Measurements from ENCODE around the gene RBM14.

Gene RBM14

GRCh38 chr11:66617155-66617834 is 865 bp downstream of the RBM14 start:
- DNase-seq (ENCODE audit: extremely low read depth, insufficient read length): no peak
- Histone ChIP-seq H3K27me3 (replicated peaks; ENCODE audit: control insufficient read depth, insufficient read depth, low read length) (no peaks in the 10 kb centered on the region), H3K4me3 (replicated peaks; ENCODE audit: low read depth, low read length) (peak overlapping the region; percentile 97), H3K36me3 (ENCODE audit: control insufficient read depth, insufficient read depth, low read length) (peaks cover 1% of the 10 kb centered on the region; the same call in 1 of the 2 replicates)
- no peak for TF ChIP-seq CTCF (IDR thresholded peaks at IDR 0.05; ENCODE audit: insufficient read depth, low read length, poor library complexity, severe bottlenecking)

GRCh38 chr11:66619080-66619554 is 2.7 kb downstream of the RBM14 start:
- H3K27me3 ChIP-seq (replicated peaks; ENCODE audit: control insufficient read depth, insufficient read depth, low read length): no peaks in the 10 kb centered on the region
- peak overlapping the region; percentile 97 for H3K4me3 ChIP-seq (replicated peaks; ENCODE audit: low read depth, low read length)
- peaks cover 11% of the 10 kb centered on the region for H3K36me3 ChIP-seq (ENCODE audit: control insufficient read depth, insufficient read depth, low read length)
- no peak for DNase-seq (ENCODE audit: extremely low read depth, insufficient read length)
- TF ChIP-seq CTCF (IDR thresholded peaks at IDR 0.05; ENCODE audit: insufficient read depth, low read length, poor library complexity, severe bottlenecking): no peak

GRCh38 chr11:66624450-66624849 is 8.0 kb downstream of the RBM14 start:
- Histone ChIP-seq H3K4me3 (replicated peaks; ENCODE audit: low read depth, low read length) (no peak overlapping the region), H3K27me3 (replicated peaks; ENCODE audit: control insufficient read depth, insufficient read depth, low read length) (no peaks in the 10 kb centered on the region), H3K36me3 (ENCODE audit: control insufficient read depth, insufficient read depth, low read length) (peaks cover 49% of the 10 kb centered on the region)
- no peak for DNase-seq (ENCODE audit: extremely low read depth, insufficient read length)
- no peak for TF ChIP-seq CTCF (IDR thresholded peaks at IDR 0.05; ENCODE audit: insufficient read depth, low read length, poor library complexity, severe bottlenecking)

GRCh38 chr11:66625041-66625751 is 8.8 kb downstream of the RBM14 start:
- Histone ChIP-seq H3K4me3 (replicated peaks; ENCODE audit: low read depth, low read length) (no peak overlapping the region), H3K36me3 (ENCODE audit: control insufficient read depth, insufficient read depth, low read length) (peaks cover 54% of the 10 kb centered on the region), H3K27me3 (replicated peaks; ENCODE audit: control insufficient read depth, insufficient read depth, low read length) (no peaks in the 10 kb centered on the region)
- no peak for TF ChIP-seq CTCF (IDR thresholded peaks at IDR 0.05; ENCODE audit: insufficient read depth, low read length, poor library complexity, severe bottlenecking)
- no peak for DNase-seq (ENCODE audit: extremely low read depth, insufficient read length)

GRCh38 chr11:66625752-66626149 is 9.3 kb downstream of the RBM14 start:
- Histone ChIP-seq H3K4me3 (replicated peaks; ENCODE audit: low read depth, low read length) (no peak overlapping the region), H3K27me3 (replicated peaks; ENCODE audit: control insufficient read depth, insufficient read depth, low read length) (no peaks in the 10 kb centered on the region), H3K36me3 (ENCODE audit: control insufficient read depth, insufficient read depth, low read length) (peaks cover 54% of the 10 kb centered on the region)
- no peak for TF ChIP-seq CTCF (IDR thresholded peaks at IDR 0.05; ENCODE audit: insufficient read depth, low read length, poor library complexity, severe bottlenecking)
- no peak for DNase-seq (ENCODE audit: extremely low read depth, insufficient read length)
